HepG2 (cell line): ENCODE data around the gene CASP12.

Source experiments
- BRF2 ChIP-seq: sonication (generic); formaldehyde crosslinking; IDR thresholded peaks from 2 replicates; pipeline ENCODE4 v1.8.1; 2022; ENCODE audit warnings: mild to moderate bottlenecking, missing genetic modification reagents
- CTCF ChIP-seq: sonication (generic); formaldehyde crosslinking; IDR thresholded peaks from 2 replicates; pipeline ENCODE4 v1.5.0; 2020; ENCODE audit warnings: mild to moderate bottlenecking, missing genetic modification reagents, moderate library complexity
- SRSF4 ChIP-seq: fragments of 200-400 bp; formaldehyde crosslinking; IDR thresholded peaks from one replicate; pipeline ENCODE4 v1.6.1; 2018; ENCODE audit warnings: mild to moderate bottlenecking, low read depth, low read length, moderate library complexity; ENCODE audit not compliant: poor library complexity, severe bottlenecking
- STAT6 ChIP-seq: sonication (generic); formaldehyde crosslinking; IDR thresholded peaks from 2 replicates; pipeline ENCODE4 v1.4.0; 2020; ENCODE audit warnings: missing genetic modification reagents, mild to moderate bottlenecking, borderline replicate concordance
- ZNF275 ChIP-seq: sonication (generic); formaldehyde crosslinking; IDR thresholded peaks from 2 replicates; pipeline ENCODE4 v1.8.0; 2022; ENCODE audit warnings: missing genetic modification reagents, mild to moderate bottlenecking, inconsistent platforms, borderline replicate concordance
- ZNF510 ChIP-seq: sonication (generic); formaldehyde crosslinking; IDR thresholded peaks from 2 replicates; pipeline ENCODE4 v1.4.0; 2020; ENCODE audit warnings: low read depth, mild to moderate bottlenecking, missing genetic modification reagents

- TF ChIP-seq ZNF510 (CRISPR knock-in tag) (no peak), ZNF275 (CRISPR knock-in tag) (no peak), CTCF (CRISPR knock-in tag) (no peak), BRF2 (no peak), SRSF4 (no peak), STAT6 (no peak)
Measured at GRCh38 chr11:104898685-104899013, 389 bp upstream of the CASP12 start.
